H1 (cell line): ENCODE data around the gene XKR7. TPM values are rescaled to one million over a fixed set of nuclear protein-coding genes. Genes with fewer than 3 reads are reported as not detected.

ENCODE experiments used
- CTCF ChIA-PET: fragments of 300-600 bp; sonication (Branson Sonifier 250); formaldehyde crosslinking; loops from one replicate; lab custom pipeline; 2021; ENCODE audit not compliant: partially characterized antibody; lab: Charles Lee
- POLR2A ChIA-PET: fragments of 300-600 bp; sonication (Branson Sonifier 250); formaldehyde crosslinking; loops from one replicate; lab custom pipeline; 2021; ENCODE audit warnings: inconsistent platforms; ENCODE audit not compliant: partially characterized antibody; lab: Charles Lee
- DNase-seq, 2 experiments: peaks; one replicate each; pipeline versions ENCODE4 v3.0.0 to v3.0.0-alpha.2; 2010 to 2022; ENCODE audit warnings: low spot score in 2 of 2, low read depth in 1 of 2, mixed read lengths in 1 of 2
- FAIRE-seq: peaks from 2 replicates; lab custom pipeline; 2011; peaks lifted over from hg19 to GRCh38; lab: Jason Lieb, UNC
- H2AFZ ChIP-seq: 2 replicates; pipeline ENCODE4 v1.8.1; 2012; ENCODE audit warnings: low read length, inconsistent platforms
- H2AK5ac ChIP-seq: 2 replicates; pipeline ENCODE4 v1.6.1; 2013; ENCODE audit warnings: low read depth, low read length
- H2BK120ac ChIP-seq: replicated peaks from 2 replicates; pipeline ENCODE3; 2013; ENCODE audit warnings: low read depth, low read length, inconsistent platforms
- H2BK12ac ChIP-seq: 2 replicates; pipeline ENCODE4 v1.6.1; 2013; ENCODE audit warnings: low read depth, low read length
- H2BK15ac ChIP-seq: 2 replicates; pipeline ENCODE4 v1.6.1; 2013; ENCODE audit warnings: low read length
- H2BK20ac ChIP-seq: 2 replicates; pipeline ENCODE4 v1.6.1; 2013; ENCODE audit warnings: low read length
- H2BK5ac ChIP-seq: 2 replicates; pipeline ENCODE4 v1.6.1; 2013; ENCODE audit warnings: low read depth, low read length
- H3K14ac ChIP-seq: 2 replicates; pipeline ENCODE4 v1.6.1; 2013; ENCODE audit warnings: inconsistent platforms; ENCODE audit not compliant: insufficient read length
- H3K18ac ChIP-seq: 2 replicates; pipeline ENCODE4 v1.6.1; 2013; ENCODE audit warnings: low read length; ENCODE audit errors: extremely low read depth
- H3K23ac ChIP-seq: 2 replicates; pipeline ENCODE4 v1.6.1; 2013; ENCODE audit warnings: inconsistent platforms; ENCODE audit not compliant: insufficient read length
- H3K23me2 ChIP-seq: 2 replicates; pipeline ENCODE4 v1.6.1; 2013; ENCODE audit warnings: low read depth, low read length
- H3K27ac ChIP-seq: 2 replicates; pipeline ENCODE4 v1.6.1; 2011; ENCODE audit warnings: low read depth, low read length, inconsistent platforms
- H3K27me3 ChIP-seq, 4 experiments: replicated peaks in 1 of 4; 1 replicate in 1 of 4; 2 replicates in 3 of 4; pipeline versions ENCODE4 v1.6.1 to v1.8.1; 2011 to 2013; ENCODE audit warnings: low read length in 3 of 4, mild to moderate bottlenecking in 3 of 4, inconsistent platforms in 2 of 4, mixed read lengths in 2 of 4, moderate library complexity in 1 of 4; ENCODE audit not compliant: control insufficient read depth in 3 of 4, insufficient read depth in 3 of 4; ENCODE audit errors: extremely low read depth in 1 of 4
- H3K36me3 ChIP-seq, 4 experiments: 2 replicates each; pipeline versions ENCODE4 v1.6.1 to v1.8.1; 2011 to 2013; ENCODE audit warnings: mild to moderate bottlenecking in 4 of 4, low read length in 3 of 4, moderate library complexity in 2 of 4, control low read depth in 1 of 4, inconsistent platforms in 1 of 4; ENCODE audit not compliant: insufficient read depth in 4 of 4, control insufficient read depth in 2 of 4
- H3K4ac ChIP-seq: replicated peaks from 2 replicates; pipeline ENCODE3; 2013; ENCODE audit warnings: low read length, low read depth, mixed read lengths, inconsistent platforms; ENCODE audit not compliant: insufficient read length
- H3K4me1 ChIP-seq, 4 experiments: replicated peaks in 1 of 4; 1 replicate in 1 of 4; 2 replicates in 3 of 4; pipeline versions ENCODE4 v1.6.1 to v1.8.1; 2011 to 2013; ENCODE audit warnings: low read length in 3 of 4, inconsistent platforms in 2 of 4, mixed read lengths in 1 of 4; ENCODE audit not compliant: insufficient read depth in 4 of 4, control insufficient read depth in 3 of 4
- H3K4me2 ChIP-seq, 2 experiments: 2 replicates each; pipeline versions ENCODE4 v1.6.1 to v1.8.1; 2011 to 2013; ENCODE audit warnings: low read depth in 2 of 2, low read length in 2 of 2, control low read depth in 1 of 2, inconsistent platforms in 1 of 2, mild to moderate bottlenecking in 1 of 2; ENCODE audit not compliant: insufficient read depth in 1 of 2
- H3K4me3 ChIP-seq, 4 experiments: fragments of 200-600, 300-600 bp in 1 of 4; sonication (generic), shearing (Covaris generic), sonication (Bioruptor Twin) in 1 of 4; 2 replicates each; pipeline versions ENCODE4 v1.5.1 to v1.8.1; 2011 to 2016; ENCODE audit warnings: low read length in 4 of 4, low read depth in 3 of 4, control low read depth in 2 of 4, inconsistent platforms in 2 of 4, mild to moderate bottlenecking in 2 of 4, mixed read lengths in 1 of 4, moderate library complexity in 1 of 4; ENCODE audit not compliant: insufficient read depth in 2 of 4; ENCODE audit errors: extremely low read depth in 1 of 4
- H3K56ac ChIP-seq: replicated peaks from 2 replicates; pipeline ENCODE3; 2013; ENCODE audit warnings: low read depth, mild to moderate bottlenecking, mixed read lengths, low read length, inconsistent platforms; ENCODE audit not compliant: insufficient read length
- H3K79me1 ChIP-seq: 2 replicates; pipeline ENCODE4 v1.6.1; 2013; ENCODE audit warnings: low read depth, low read length, control low read depth
- H3K79me2 ChIP-seq, 2 experiments: 2 replicates each; pipeline versions ENCODE4 v1.6.1 to v1.8.1; 2012 to 2013; ENCODE audit warnings: low read length in 2 of 2, mild to moderate bottlenecking in 2 of 2, inconsistent platforms in 1 of 2; ENCODE audit not compliant: insufficient read depth in 2 of 2, control insufficient read depth in 1 of 2
- H3K9ac ChIP-seq, 4 experiments: replicated peaks in 1 of 4; 1 replicate in 1 of 4; 2 replicates in 3 of 4; pipeline versions ENCODE4 v1.6.1 to v1.8.1; 2011 to 2013; ENCODE audit warnings: low read depth in 3 of 4, low read length in 3 of 4, control low read depth in 2 of 4, mild to moderate bottlenecking in 2 of 4, moderate library complexity in 2 of 4, inconsistent platforms in 1 of 4; ENCODE audit errors: extremely low read depth in 1 of 4
- H3K9me3 ChIP-seq, 2 experiments: 2 replicates each; pipeline versions ENCODE4 v1.6.1 to v1.8.1; 2012 to 2013; ENCODE audit warnings: mild to moderate bottlenecking in 2 of 2, moderate library complexity in 2 of 2, control low read depth in 1 of 2, inconsistent platforms in 1 of 2, low read depth in 1 of 2, low read length in 1 of 2, mixed read lengths in 1 of 2; ENCODE audit not compliant: insufficient read depth in 2 of 2
- H4K20me1 ChIP-seq, 2 experiments: replicated peaks in 1 of 2; 2 replicates each; pipeline versions ENCODE3 to v1.8.1; 2011 to 2013; ENCODE audit warnings: inconsistent platforms in 2 of 2, low read length in 2 of 2, mild to moderate bottlenecking in 1 of 2; ENCODE audit not compliant: insufficient read depth in 2 of 2, control insufficient read depth in 1 of 2
- H4K5ac ChIP-seq: 2 replicates; pipeline ENCODE4 v1.6.1; 2013; ENCODE audit warnings: low read length, low read depth, mixed read lengths, inconsistent platforms; ENCODE audit not compliant: insufficient read length
- H4K8ac ChIP-seq: 2 replicates; pipeline ENCODE4 v1.8.0; 2013; ENCODE audit warnings: mild to moderate bottlenecking, moderate library complexity, low read length, inconsistent platforms; ENCODE audit not compliant: insufficient read depth; ENCODE audit errors: extremely low read depth
- H4K91ac ChIP-seq: replicated peaks from 2 replicates; pipeline ENCODE3; 2013; ENCODE audit warnings: low read length, mixed read lengths, inconsistent platforms; ENCODE audit not compliant: insufficient read length
- ASH2L ChIP-seq: fragments of 200-600, 300-600 bp; sonication (generic); IDR thresholded peaks from one replicate; pipeline ENCODE4 v1.7.1; 2017; ENCODE audit warnings: low read length
- ATF2 ChIP-seq: IDR thresholded peaks from 2 replicates; pipeline ENCODE4 v1.6.1; 2012; ENCODE audit warnings: low read length, inconsistent platforms
- BCL11A ChIP-seq, 2 experiments: IDR thresholded peaks; one replicate each; pipeline ENCODE4 v1.6.1; 2011; ENCODE audit warnings: low read depth in 2 of 2, low read length in 2 of 2, mild to moderate bottlenecking in 2 of 2
- CBX5 ChIP-seq: fragments of 300-800, 300-1000 bp; sonication (generic); IDR thresholded peaks from 2 replicates; pipeline ENCODE4 v1.7.1; 2016; ENCODE audit warnings: antibody characterized with exemption, low read length, low read depth
- CEBPB ChIP-seq: IDR thresholded peaks from 2 replicates; pipeline ENCODE4 v1.6.1; 2012; ENCODE audit warnings: low read depth, low read length
- CHD1 ChIP-seq: IDR thresholded peaks from 2 replicates; pipeline ENCODE4 v1.6.1; 2012; ENCODE audit warnings: low read depth, low read length, improper control_type of control experiment
- CHD2 ChIP-seq: IDR thresholded peaks from 2 replicates; pipeline ENCODE4 v1.6.1; 2012; ENCODE audit warnings: low read length, improper control_type of control experiment
- PHF8 ChIP-seq: fragments of 200-600 bp; sonication (generic); conservative IDR thresholded peaks from 2 replicates; pipeline ENCODE4 v1.7.1; 2012; ENCODE audit warnings: low read depth, mild to moderate bottlenecking, inconsistent platforms, low read length, moderate library complexity
- SIN3A ChIP-seq, 2 experiments: IDR thresholded peaks in 1 of 2; conservative IDR thresholded peaks in 1 of 2; 2 replicates each; pipeline ENCODE4 v1.6.1; 2011 to 2012; ENCODE audit warnings: low read length in 2 of 2, improper control_type of control experiment in 1 of 2, low read depth in 1 of 2, mild to moderate bottlenecking in 1 of 2
- YY1 ChIP-seq: IDR thresholded peaks from 2 replicates; pipeline ENCODE4 v1.6.1; 2011; ENCODE audit warnings: low read depth, mild to moderate bottlenecking, low read length
- WGBS, 2 experiments: shearing (Covaris generic) in 1 of 2; methylation state at CpG; one replicate each; pipeline versions ENCODE4 v1.1.6 to v1.1.7; 2013 to 2015; ENCODE audit warnings: low lambda C conversion rate in 2 of 2, mixed read lengths in 2 of 2, inconsistent platforms in 1 of 2, low coverage in 1 of 2, missing lambda C conversion rate in 1 of 2; ENCODE audit not compliant: insufficient replicate concordance in 2 of 2, insufficient coverage in 1 of 2, insufficient read length in 1 of 2; ENCODE audit errors: extremely low coverage in 1 of 2, missing lambda C conversion rate in 1 of 2; 5-methylcytosine and 5-hydroxymethylcytosine counted together
- polyA plus RNA-seq, 7 experiments: library from polyadenylated mRNA; depleted of rRNA in 3 of 7; stranded (reverse) in 5 of 7; unstranded in 2 of 7; fragments of >200 nt in 5 of 7; fragments of 200-250 nt in 2 of 7; gene quantifications; 1 replicate in 5 of 7; 2 replicates in 1 of 7; 4 replicates in 1 of 7; pipeline versions ENCODE4 v1.2.1 to v1.2.3, GENCODE V29; 2011 to 2013; ENCODE audit warnings: missing spikeins in 2 of 7, mixed read lengths in 2 of 7
- total RNA-seq: library from RNA; stranded (reverse); fragmentation: NEBNext Ultra II Directional; extraction: Animal tissue kit (Norgen Biotek cat#: 25700); gene quantifications from 2 replicates; pipeline ENCODE4 v1.2.1, GENCODE V29; 2021

Gene XKR7
- total and polyA plus RNA-seq, 2 of the 8 experiments (the other 6 are each of a cell fraction or from before 2014, with no cell fraction given): 1.8 to 2.4 TPM

DNA sequence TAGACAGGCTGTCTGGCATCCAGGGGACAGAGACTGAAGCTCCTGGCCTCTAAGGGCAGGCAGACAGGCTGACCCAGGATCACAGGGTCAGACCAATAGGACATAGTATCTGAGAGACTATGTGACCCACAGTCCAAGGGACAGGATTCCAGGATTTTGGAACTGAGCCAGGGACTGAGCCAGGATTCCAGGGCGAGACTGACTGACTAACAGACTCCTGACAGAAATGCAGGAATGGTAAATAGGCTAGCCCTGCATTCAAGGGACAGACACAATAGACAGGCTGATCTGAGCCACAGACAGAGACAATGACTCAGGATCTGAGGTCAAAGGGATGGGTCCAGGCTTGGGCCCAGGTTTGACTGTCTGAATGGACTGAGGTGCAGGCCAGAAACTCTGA, 19.8 kb downstream of the XKR7 start:
- Histone ChIP-seq H2BK12ac (no peak overlapping the region), H2BK20ac (no peak overlapping the region), H3K4ac (no peak overlapping the region), H3K23me2 (peaks cover 4% of the 10 kb centered on the region; the same call in 1 of the 2 replicates), H3K36me3 (no peaks in the 10 kb centered on the region), H4K5ac (no peak overlapping the region), H3K4me1 (peaks cover 0 to 3% (median 1%) of the 10 kb centered on the region in 4 experiments; a peak in 2 of 7 replicates), H3K27ac (no peak overlapping the region), H2AK5ac (no peak overlapping the region), H3K14ac (no peak overlapping the region), H3K9me3 (no peaks in the 10 kb centered on the region), H2BK15ac (no peak overlapping the region), H3K23ac (no peak overlapping the region), H2AFZ (no peak overlapping the region), H2BK120ac (no peak overlapping the region), H3K27me3 (peaks cover 0 to 4% (median 4%) of the 10 kb centered on the region in 4 experiments; a peak in 3 of 7 replicates), H3K4me2 (no peak overlapping the region), H3K56ac (no peak overlapping the region), H2BK5ac (no peak overlapping the region), H4K20me1 (peaks cover 0 to 1% of the 10 kb centered on the region in 2 experiments), H3K4me3 (no peak overlapping the region), H4K8ac (no peak overlapping the region), H3K79me2 (no peaks in the 10 kb centered on the region), H3K9ac (no peak overlapping the region; a peak in 1 of 7 replicates), H3K18ac (no peak overlapping the region), H3K79me1 (no peaks in the 10 kb centered on the region), H4K91ac (no peak overlapping the region)
- TF ChIP-seq CEBPB (no peak), PHF8 (no peak), CHD2 (no peak), CBX5 (no peak), CHD1 (no peak), ATF2 (no peak), ASH2L (no peak), YY1 (no peak), BCL11A (IDR thresholded peaks at IDR 0.05; ENCODE audit: low read depth in 2 of 2, low read length in 2 of 2) (no peak), SIN3A (conservative IDR thresholded peaks at IDR 0.05 in 1 of 2, IDR thresholded peaks at IDR 0.05 in 1 of 2; ENCODE audit: low read depth in 1 of 2, low read length in 2 of 2) (no peak)
- ChIA-PET POLR2A (interaction anchor here (0.8 kb wide), 1 partner anchor 20 kb away, joined by 3 read pairs; the partner anchor contains the start of gene XKR7), CTCF (interaction anchor here (1.0 to 1.9 kb wide), 3 partner anchors 11 to 44 kb away, joined by 3 to 5 read pairs (median 4); no protein-coding TSS in a partner anchor)
- FAIRE-seq (no peak), DNase-seq (no peak)
- 76% methylated on average over 1 of the region's 1 CpG; no CpG with 5 or more reads in 1 of the 2 experiments for WGBS, 2 experiments
